ENCODE results near the gene RPRD1A. TPM values are rescaled to one million over a fixed set of nuclear protein-coding genes. Genes with fewer than 3 reads are reported as not detected.

The RPRD1A gene
- total RNA-seq, 1 donor from 2014 or later: 47.6 TPM

GRCh38 chr18:36109737-36110136 lies 42.4 kb upstream of the RPRD1A start:
- H3K4me3 Mint-ChIP-seq: no peak overlapping the region
- H3K27me3 Mint-ChIP-seq: no peaks in the 10 kb centered on the region
- ChIA-PET POLR2A (no interaction called here), CTCF (no interaction called here)
- DNase-seq (no peak), ATAC-seq (ENCODE audit: low read depth) (no peak)
- TF ChIP-seq CTCF (IDR thresholded peaks at IDR 0.05): no peak
- H3K9me3 Mint-ChIP-seq: no peaks in the 10 kb centered on the region
- no peak overlapping the region for H3K27ac Mint-ChIP-seq
- peaks cover 60% of the 10 kb centered on the region for H3K36me3 Mint-ChIP-seq (ENCODE audit: low read depth)
- intact Hi-C loops (cut with micrococcal nuclease): no loop called here
- H3K4me1 Mint-ChIP-seq: no peaks in the 10 kb centered on the region

GRCh38 chr18:36108601-36109000 lies 41.2 kb upstream of the RPRD1A start:
- H3K27ac Mint-ChIP-seq: no peak overlapping the region
- TF ChIP-seq CTCF (IDR thresholded peaks at IDR 0.05): no peak
- ATAC-seq (ENCODE audit: low read depth) (no peak), DNase-seq (no peak)
- H3K9me3 Mint-ChIP-seq: no peaks in the 10 kb centered on the region
- intact Hi-C loops (cut with micrococcal nuclease): no loop called here
- CTCF ChIA-PET: no interaction called here
- H3K4me3 Mint-ChIP-seq: no peak overlapping the region
- H3K36me3 Mint-ChIP-seq (ENCODE audit: low read depth): peaks cover 50% of the 10 kb centered on the region
- POLR2A ChIA-PET: no interaction called here
- no peaks in the 10 kb centered on the region for H3K27me3 Mint-ChIP-seq
- H3K4me1 Mint-ChIP-seq: no peaks in the 10 kb centered on the region

GRCh38 chr18:36108196-36108595 lies 40.8 kb upstream of the RPRD1A start:
- intact Hi-C loops (cut with micrococcal nuclease): no loop called here
- no peak overlapping the region for H3K27ac Mint-ChIP-seq
- no peak for ATAC-seq (ENCODE audit: low read depth)
- H3K27me3 Mint-ChIP-seq: no peaks in the 10 kb centered on the region
- CTCF ChIA-PET: no interaction called here
- no peak for TF ChIP-seq CTCF (IDR thresholded peaks at IDR 0.05)
- DNase-seq: no peak
- POLR2A ChIA-PET: no interaction called here
- H3K9me3 Mint-ChIP-seq: no peaks in the 10 kb centered on the region
- no peaks in the 10 kb centered on the region for H3K4me1 Mint-ChIP-seq
- H3K4me3 Mint-ChIP-seq: no peak overlapping the region
- H3K36me3 Mint-ChIP-seq (ENCODE audit: low read depth): peaks cover 48% of the 10 kb centered on the region

GRCh38 chr18:36107477-36107876 lies 40.1 kb upstream of the RPRD1A start:
- ChIA-PET CTCF (no interaction called here), POLR2A (no interaction called here)
- Mint-ChIP-seq H3K9me3 (peaks cover 3% of the 10 kb centered on the region), H3K27ac (no peak overlapping the region), H3K27me3 (no peaks in the 10 kb centered on the region), H3K4me1 (no peaks in the 10 kb centered on the region), H3K36me3 (ENCODE audit: low read depth) (peaks cover 41% of the 10 kb centered on the region), H3K4me3 (no peak overlapping the region)
- no peak for DNase-seq
- no peak for TF ChIP-seq CTCF (IDR thresholded peaks at IDR 0.05)
- intact Hi-C loops (cut with micrococcal nuclease): no loop called here
- ATAC-seq (ENCODE audit: low read depth): no peak

- no peaks in the 10 kb centered on the region for H3K27me3 Mint-ChIP-seq
- peaks cover 8% of the 10 kb centered on the region for H3K9me3 Mint-ChIP-seq
- H3K27ac Mint-ChIP-seq: no peak overlapping the region
- ChIA-PET POLR2A (no interaction called here), CTCF (no interaction called here)
- H3K4me1 Mint-ChIP-seq: no peaks in the 10 kb centered on the region
- peaks cover 18% of the 10 kb centered on the region for H3K36me3 Mint-ChIP-seq (ENCODE audit: low read depth)
- no peak overlapping the region for H3K4me3 Mint-ChIP-seq
- no peak for DNase-seq
- TF ChIP-seq CTCF (IDR thresholded peaks at IDR 0.05): no peak
- no peak for ATAC-seq (ENCODE audit: low read depth)
- intact Hi-C loops (cut with micrococcal nuclease): no loop called here
Observed at GRCh38 chr18:36104749-36105148, 37.4 kb upstream of the RPRD1A start.
